ENCODE data around the gene HBD. TPM values are rescaled to one million over a fixed set of nuclear protein-coding genes. Genes with fewer than 3 reads are reported as not detected.
A peak's percentile ranks its signal among the peaks of the same experiment; 100 is the strongest.

HBD gene
- total and polyA plus RNA-seq, 2 donors (not counting 3 experiments of a cell fraction or from before 2014, with no cell fraction given): not detected

GRCh38 chr11:5240056-5240455, 5.8 kb upstream of the HBD start:
- TF ChIP-seq CTCF (IDR thresholded peaks at IDR 0.05; ENCODE audit: extremely low read depth in 1 of 2, insufficient read depth in 1 of 2, low read depth in 1 of 2, low read length in 2 of 2) (no peak), GATA2 (IDR thresholded peaks at IDR 0.05; ENCODE audit: insufficient read depth, insufficient read length, low read depth, low read length) (no peak), JUN (IDR thresholded peaks at IDR 0.05; ENCODE audit: borderline replicate concordance, insufficient read depth, insufficient read length, low read depth) (no peak), MYC (IDR thresholded peaks at IDR 0.05; ENCODE audit: low read depth, low read length) (no peak), MAX (IDR thresholded peaks at IDR 0.05; ENCODE audit: insufficient read depth, insufficient read length) (no peak), FOS (IDR thresholded peaks at IDR 0.05; ENCODE audit: borderline replicate concordance, insufficient read depth, low read length) (no peak)
- intact Hi-C loops (cut with micrococcal nuclease) (no loop called here), dilution Hi-C loops (cut with MboI; ENCODE audit: extremely low pct_ligation_motif_present, low sequenced_read_pairs) (no loop called here)
- H3K36me3 ChIP-seq (ENCODE audit: control insufficient read depth in 2 of 2, extremely low read depth in 1 of 2, insufficient read depth in 2 of 2, low read length in 2 of 2): no peaks in the 10 kb centered on the region
- H3K4me3 ChIP-seq (replicated peaks in 1 of 3; ENCODE audit: insufficient read depth in 1 of 3, low read depth in 1 of 3, low read length in 3 of 3): no peak overlapping the region
- no peak overlapping the region for H3K9ac ChIP-seq (replicated peaks; ENCODE audit: extremely low read depth, insufficient read depth, low read length)
- no peaks in the 10 kb centered on the region for H3K79me2 ChIP-seq (ENCODE audit: control insufficient read depth, insufficient read depth, low read length)
- no peak overlapping the region for H3K27ac ChIP-seq (ENCODE audit: insufficient read depth, low read depth, low read length)
- FAIRE-seq (peak; percentile 28), DNase-seq (ENCODE audit: low read depth, low spot score) (no peak)
- no TSS peak for BruUV-seq (replicated peaks)
- no peaks in the 10 kb centered on the region for H3K4me1 ChIP-seq (ENCODE audit: control insufficient read depth, extremely low read depth, insufficient read depth, low read length)
- CTCF ChIA-PET: no interaction called here
- no peak overlapping the region for H3K4me2 ChIP-seq (ENCODE audit: insufficient read depth, low read length)
- H3K9me3 ChIP-seq (replicated peaks; ENCODE audit: control insufficient read depth, insufficient read depth, low read length): no peaks in the 10 kb centered on the region
- no peaks in the 10 kb centered on the region for H4K20me1 ChIP-seq (replicated peaks; ENCODE audit: control insufficient read depth, extremely low read depth, insufficient read depth, low read length)
- H3K9me1 ChIP-seq (replicated peaks; ENCODE audit: control insufficient read depth, extremely low read depth, insufficient read depth, low read length): no peaks in the 10 kb centered on the region
- POLR2A ChIA-PET: no interaction called here
- no peak overlapping the region for H2AFZ ChIP-seq (ENCODE audit: low read depth, low read length)
- H3K27me3 ChIP-seq (ENCODE audit: control insufficient read depth in 2 of 2, insufficient read depth in 2 of 2, low read length in 2 of 2): no peaks in the 10 kb centered on the region

GRCh38 chr11:5239046-5239445, 4.8 kb upstream of the HBD start:
- Histone ChIP-seq H3K36me3 (ENCODE audit: control insufficient read depth in 2 of 2, extremely low read depth in 1 of 2, insufficient read depth in 2 of 2, low read length in 2 of 2) (no peaks in the 10 kb centered on the region), H3K9me1 (replicated peaks; ENCODE audit: control insufficient read depth, extremely low read depth, insufficient read depth, low read length) (no peaks in the 10 kb centered on the region), H3K4me1 (ENCODE audit: control insufficient read depth, extremely low read depth, insufficient read depth, low read length) (no peaks in the 10 kb centered on the region), H3K9me3 (replicated peaks; ENCODE audit: control insufficient read depth, insufficient read depth, low read length) (no peaks in the 10 kb centered on the region), H3K4me2 (ENCODE audit: insufficient read depth, low read length) (no peak overlapping the region), H3K79me2 (ENCODE audit: control insufficient read depth, insufficient read depth, low read length) (no peaks in the 10 kb centered on the region), H3K27ac (ENCODE audit: insufficient read depth, low read depth, low read length) (no peak overlapping the region), H3K27me3 (ENCODE audit: control insufficient read depth in 2 of 2, insufficient read depth in 2 of 2, low read length in 2 of 2) (no peaks in the 10 kb centered on the region), H4K20me1 (replicated peaks; ENCODE audit: control insufficient read depth, extremely low read depth, insufficient read depth, low read length) (no peaks in the 10 kb centered on the region), H3K9ac (replicated peaks; ENCODE audit: extremely low read depth, insufficient read depth, low read length) (no peak overlapping the region), H3K4me3 (replicated peaks in 1 of 3; ENCODE audit: insufficient read depth in 1 of 3, low read depth in 1 of 3, low read length in 3 of 3) (no peak overlapping the region), H2AFZ (ENCODE audit: low read depth, low read length) (no peak overlapping the region)
- no peak for FAIRE-seq
- TF ChIP-seq CTCF (IDR thresholded peaks at IDR 0.05; ENCODE audit: extremely low read depth in 1 of 2, insufficient read depth in 1 of 2, low read depth in 1 of 2, low read length in 2 of 2) (no peak), POLR2A (IDR thresholded peaks at IDR 0.05; ENCODE audit: low read depth, low read length) (no peak), FOS (IDR thresholded peaks at IDR 0.05; ENCODE audit: borderline replicate concordance, insufficient read depth, low read length) (peak; percentile 20), EZH2 (IDR thresholded peaks at IDR 0.05; ENCODE audit: borderline replicate concordance, low read depth, low read length, severe bottlenecking) (no peak), JUN (IDR thresholded peaks at IDR 0.05; ENCODE audit: borderline replicate concordance, insufficient read depth, insufficient read length, low read depth) (no peak)
- ChIA-PET POLR2A (no interaction called here), CTCF (no interaction called here)
- intact Hi-C loops (cut with micrococcal nuclease) (no loop called here), dilution Hi-C loops (cut with MboI; ENCODE audit: extremely low pct_ligation_motif_present, low sequenced_read_pairs) (no loop called here)
- BruUV-seq (replicated peaks): no TSS peak
- no peak for DNase-seq (ENCODE audit: low read depth, low spot score)

Measured in endothelial cell of umbilical vein (primary cell).